Measurements from ENCODE around the gene NEURL2.
"Not testable (repeated sequence)": the region's sequence is repeated elsewhere in the genome, so short reads cannot be mapped to it uniquely, and the experiment has no call there.

DNA sequence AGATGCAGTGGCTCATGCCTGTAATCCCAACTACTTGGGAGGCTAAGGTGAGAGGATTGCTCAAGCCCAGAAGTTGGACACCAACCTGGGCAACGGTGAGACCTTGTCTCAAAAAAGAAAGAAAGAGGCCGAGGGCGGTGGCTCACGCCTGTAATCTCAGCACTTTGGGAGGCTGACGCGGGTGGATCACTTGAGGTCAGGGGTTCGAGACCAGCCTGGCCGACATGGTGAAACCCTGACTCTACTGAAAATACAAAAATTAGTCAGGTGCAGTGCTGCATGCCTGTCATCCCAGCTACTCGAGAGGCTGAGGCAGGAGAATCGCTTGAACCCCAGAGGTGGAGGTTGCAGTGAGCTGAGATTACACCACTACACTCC is 16.9 kb downstream of the NEURL2 start:
- TF ChIP-seq POLR2A (IDR thresholded peaks at IDR 0.05) = not testable (repeated sequence)
- TF ChIP-seq, protein P1, sequence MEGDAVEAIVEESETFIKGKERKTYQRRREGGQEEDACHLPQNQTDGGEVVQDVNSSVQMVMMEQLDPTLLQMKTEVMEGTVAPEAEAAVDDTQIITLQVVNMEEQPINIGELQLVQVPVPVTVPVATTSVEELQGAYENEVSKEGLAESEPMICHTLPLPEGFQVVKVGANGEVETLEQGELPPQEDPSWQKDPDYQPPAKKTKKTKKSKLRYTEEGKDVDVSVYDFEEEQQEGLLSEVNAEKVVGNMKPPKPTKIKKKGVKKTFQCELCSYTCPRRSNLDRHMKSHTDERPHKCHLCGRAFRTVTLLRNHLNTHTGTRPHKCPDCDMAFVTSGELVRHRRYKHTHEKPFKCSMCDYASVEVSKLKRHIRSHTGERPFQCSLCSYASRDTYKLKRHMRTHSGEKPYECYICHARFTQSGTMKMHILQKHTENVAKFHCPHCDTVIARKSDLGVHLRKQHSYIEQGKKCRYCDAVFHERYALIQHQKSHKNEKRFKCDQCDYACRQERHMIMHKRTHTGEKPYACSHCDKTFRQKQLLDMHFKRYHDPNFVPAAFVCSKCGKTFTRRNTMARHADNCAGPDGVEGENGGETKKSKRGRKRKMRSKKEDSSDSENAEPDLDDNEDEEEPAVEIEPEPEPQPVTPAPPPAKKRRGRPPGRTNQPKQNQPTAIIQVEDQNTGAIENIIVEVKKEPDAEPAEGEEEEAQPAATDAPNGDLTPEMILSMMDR (IDR thresholded peaks at IDR 0.05) = not testable (repeated sequence)

Data from uterus (tissue), 2 donors.